Esophagus squamous epithelium (tissue), 4 donors: Measurements from ENCODE around the gene CRB2.

Source experiments
- CTCF ChIP-seq, 6 experiments: fragments of 450-650 bp in 4 of 6; fragments of 200-600 bp in 2 of 6; sonication (generic) in 2 of 6; IDR thresholded peaks; one replicate each; pipeline ENCODE4 v1.5.1; 2016 to 2019; ENCODE audit warnings: antibody characterized with exemption in 6 of 6, mild to moderate bottlenecking in 4 of 6, moderate library complexity in 4 of 6
- POLR2A ChIP-seq, 4 donors: fragments of 450-650 bp; IDR thresholded peaks; one replicate each; pipeline ENCODE4 v1.6.1; 2017; ENCODE audit warnings: antibody characterized with exemption in 4 of 4, mild to moderate bottlenecking in 4 of 4, moderate library complexity in 3 of 4

- TF ChIP-seq POLR2A (IDR thresholded peaks at IDR 0.05) (no peak), CTCF (IDR thresholded peaks at IDR 0.05) (no peak)
These were observed 51.3 kb downstream of the CRB2 start for GRCh38 chr9:123407217-123407851.
